ENCODE measurements around the gene MEGF11.
"Not testable (repeated sequence)": the region's sequence is repeated elsewhere in the genome, so short reads cannot be mapped to it uniquely, and the experiment has no call there.

The MEGF11 gene

GRCh38 chr15:66023311-66023972 is 230.1 kb downstream of the MEGF11 start:
- DNase-seq, result no peak

GRCh38 chr15:66022163-66022525 is 231.4 kb downstream of the MEGF11 start:
- no peak for DNase-seq

GRCh38 chr15:66021496-66022162 is 231.9 kb downstream of the MEGF11 start:
- DNase-seq, result no peak

GRCh38 chr15:66019826-66020398 is 233.6 kb downstream of the MEGF11 start:
- DNase-seq, result no peak

GRCh38 chr15:66019368-66019767 is 234.2 kb downstream of the MEGF11 start:
- no peak for DNase-seq

- no peak for DNase-seq
Measured at GRCh38 chr15:66018488-66018797, 235.1 kb downstream of the MEGF11 start.

GRCh38 chr15:66017792-66018487 is 235.6 kb downstream of the MEGF11 start:
- no peak for DNase-seq

GRCh38 chr15:66017000-66017399 is 236.6 kb downstream of the MEGF11 start:
- DNase-seq, result no peak

- DNase-seq, result no peak
Measured at GRCh38 chr15:66016199-66016598, 237.4 kb downstream of the MEGF11 start.

- no peak for DNase-seq
Measured at GRCh38 chr15:66014635-66015182, 238.8 kb downstream of the MEGF11 start.

GRCh38 chr15:66014022-66014421 is 239.5 kb downstream of the MEGF11 start:
- DNase-seq, result no peak

- no peak for DNase-seq
Measured at GRCh38 chr15:66008940-66009562, 244.5 kb downstream of the MEGF11 start.

GRCh38 chr15:66007663-66008262 is 245.8 kb downstream of the MEGF11 start:
- DNase-seq, result no peak

GRCh38 chr15:66006986-66007385 is 246.6 kb downstream of the MEGF11 start:
- DNase-seq, result no peak

- peak in 1 of 5 experiments; percentile 33 for DNase-seq
Measured at GRCh38 chr15:66004618-66005262, 248.8 kb downstream of the MEGF11 start.

- not testable (repeated sequence) for DNase-seq
Measured at GRCh38 chr15:66003129-66003528, 250.4 kb downstream of the MEGF11 start.

- DNase-seq, result no peak
Measured at GRCh38 chr15:66001717-66002426, 251.7 kb downstream of the MEGF11 start.

GRCh38 chr15:66001042-66001441 is 252.5 kb downstream of the MEGF11 start:
- DNase-seq, result no peak

GRCh38 chr15:65998486-65998885 is 255.1 kb downstream of the MEGF11 start:
- no peak for DNase-seq

- no peak for DNase-seq
Measured at GRCh38 chr15:65996901-65997300, 256.6 kb downstream of the MEGF11 start.

GRCh38 chr15:65994832-65995231 is 258.7 kb downstream of the MEGF11 start:
- no peak for DNase-seq

All from T-helper 2 cell (primary cell).